MCF 10A (cell line): ENCODE data around the gene ALDH1A2. TPM values are rescaled to one million over a fixed set of nuclear protein-coding genes. Genes with fewer than 3 reads are reported as not detected.
"Not testable (repeated sequence)": the region's sequence is repeated elsewhere in the genome, so short reads cannot be mapped to it uniquely, and the experiment has no call there.

Source experiments
- BruUV-seq: library from RNA; stranded (reverse); fragments of 400-500 nt; replicated peaks from 2 replicates; lab custom pipeline; 2021; lab: Mats Ljungman, UMichigan
- CTCF ChIA-PET: fragments of 300-600 bp; sonication (Branson Sonifier 250); formaldehyde crosslinking; extraction: SDS; loops from one replicate; lab custom pipeline; 2021; ENCODE audit warnings: antibody characterized with exemption, inconsistent platforms; lab: Yijun Ruan, JAX
- POLR2A ChIA-PET: fragments of 300-600, 350-650 bp; sonication (Branson Sonifier 250); formaldehyde crosslinking; extraction: SDS; loops from one replicate; lab custom pipeline; 2020; ENCODE audit warnings: antibody characterized with exemption, inconsistent platforms; lab: Yijun Ruan, JAX
- DNase-seq: peaks from one replicate; pipeline ENCODE4 v3.0.0-alpha.2; 2018; ENCODE audit not compliant: unreplicated experiment
- H3K27ac Mint-ChIP-seq: one replicate; pipeline ENCODE4 v1.8.0; 2022; ENCODE audit warnings: mild to moderate bottlenecking, low read depth, mixed read lengths; ENCODE audit not compliant: unreplicated experiment
- H3K27me3 Mint-ChIP-seq: one replicate; pipeline ENCODE4 v1.8.0; 2022; ENCODE audit warnings: mixed read lengths; ENCODE audit not compliant: insufficient read depth, unreplicated experiment
- H3K36me3 Mint-ChIP-seq: one replicate; pipeline ENCODE4 v1.8.0; 2022; ENCODE audit warnings: mild to moderate bottlenecking, moderate library complexity, mixed read lengths; ENCODE audit not compliant: insufficient read depth, unreplicated experiment
- H3K4me1 Mint-ChIP-seq: one replicate; pipeline ENCODE4 v1.8.0; 2022; ENCODE audit warnings: mixed read lengths; ENCODE audit not compliant: insufficient read depth, unreplicated experiment
- H3K4me3 Mint-ChIP-seq: one replicate; pipeline ENCODE4 v1.8.0; 2022; ENCODE audit warnings: mild to moderate bottlenecking, moderate library complexity, mixed read lengths; ENCODE audit not compliant: unreplicated experiment
- H3K9me3 Mint-ChIP-seq: one replicate; pipeline ENCODE4 v1.8.0; 2022; ENCODE audit warnings: mixed read lengths; ENCODE audit not compliant: unreplicated experiment
- CTCF ChIP-seq: fragments of 200-600 bp; IDR thresholded peaks from one replicate; pipeline ENCODE4 v1.8.0; 2022; ENCODE audit warnings: antibody characterized with exemption, mild to moderate bottlenecking; ENCODE audit not compliant: unreplicated experiment
- intact Hi-C: fragments of 100-400 bp; cut with micrococcal nuclease; formaldehyde crosslinking; loops from 2 replicates; pipeline ENCODE4 v1.14.1; 2022
- total RNA-seq: library from RNA; stranded (reverse); gene quantifications from 2 replicates; pipeline ENCODE4 v1.2.3, GENCODE V29; 2022

ALDH1A2 gene
- total RNA-seq, 1 experiment from 2014 or later, result 1.2 TPM

DNA sequence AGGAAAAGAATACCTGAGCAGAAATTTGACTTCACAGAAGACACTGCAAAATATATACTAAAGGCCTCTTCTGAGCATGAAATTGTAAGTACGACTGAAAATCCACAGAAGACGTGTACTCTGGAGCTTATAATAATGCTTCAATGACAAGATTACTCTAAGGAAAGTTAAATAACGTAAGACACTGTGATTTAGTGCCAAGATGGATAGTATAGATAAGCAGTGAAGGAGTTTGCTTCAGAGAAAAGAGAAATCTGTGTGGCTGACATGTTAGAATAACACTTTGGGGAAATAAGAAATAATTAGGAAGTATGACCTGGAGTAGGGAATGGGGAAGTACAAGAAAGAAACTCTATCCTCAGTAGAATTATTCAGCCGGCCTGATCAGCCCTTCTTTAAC is 28.9 kb downstream of the ALDH1A2 start:
- Mint-ChIP-seq H3K27me3 (no peaks in the 10 kb centered on the region), H3K27ac (no peak overlapping the region), H3K9me3 (no peaks in the 10 kb centered on the region), H3K4me1 (peaks cover 29% of the 10 kb centered on the region), H3K36me3 (no peaks in the 10 kb centered on the region), H3K4me3 (no peak overlapping the region)
- POLR2A ChIA-PET, result no interaction called here
- no peak for DNase-seq
- intact Hi-C loops, result no loop called here
- no peak for TF ChIP-seq CTCF
- CTCF ChIA-PET, result interaction anchor here (0.7 to 1.0 kb wide), 3 partner anchors 30 to 224 kb away, joined by 3 to 4 read pairs (median 3); no protein-coding TSS in a partner anchor
- BruUV-seq, result no TSS peak

- H3K4me1 Mint-ChIP-seq, DNase-seq, intact Hi-C loops, CTCF ChIA-PET, H3K4me3 Mint-ChIP-seq, H3K27ac Mint-ChIP-seq, H3K27me3 Mint-ChIP-seq, H3K36me3 Mint-ChIP-seq, POLR2A ChIA-PET, BruUV-seq: not testable (repeated sequence)
- H3K9me3 Mint-ChIP-seq, result peaks cover 33% of the 10 kb centered on the region
These were observed 37.1 kb downstream of the ALDH1A2 start for GRCh38 chr15:58028392-58028791.

- no peak overlapping the region for H3K4me3 Mint-ChIP-seq
- H3K36me3 Mint-ChIP-seq, result no peaks in the 10 kb centered on the region
- CTCF ChIA-PET, result no interaction called here
- H3K27ac Mint-ChIP-seq, result no peak overlapping the region
- no TSS peak for BruUV-seq
- H3K4me1 Mint-ChIP-seq, result no peaks in the 10 kb centered on the region
- no peak for TF ChIP-seq CTCF
- no peaks in the 10 kb centered on the region for H3K27me3 Mint-ChIP-seq
- DNase-seq, result no peak
- intact Hi-C loops, result no loop called here
- POLR2A ChIA-PET, result interaction anchor here (0.6 to 1.2 kb wide), 2 partner anchors 9 to 15 kb away, joined by 3 read pairs; no protein-coding TSS in a partner anchor
- H3K9me3 Mint-ChIP-seq, result peaks cover 33% of the 10 kb centered on the region
These were observed 39.0 kb downstream of the ALDH1A2 start for GRCh38 chr15:58026552-58026951.

GRCh38 chr15:58026051-58026450 is 39.5 kb downstream of the ALDH1A2 start:
- H3K27me3 Mint-ChIP-seq, result no peaks in the 10 kb centered on the region
- intact Hi-C loops, result no loop called here
- no peaks in the 10 kb centered on the region for H3K4me1 Mint-ChIP-seq
- ChIA-PET POLR2A (interaction anchor here (0.6 kb wide), 1 partner anchor 14 kb away, joined by 3 read pairs; no protein-coding TSS in a partner anchor), CTCF (no interaction called here)
- H3K36me3 Mint-ChIP-seq, result no peaks in the 10 kb centered on the region
- H3K27ac Mint-ChIP-seq, result no peak overlapping the region
- no TSS peak for BruUV-seq
- H3K9me3 Mint-ChIP-seq, result peaks cover 33% of the 10 kb centered on the region
- no peak overlapping the region for H3K4me3 Mint-ChIP-seq
- no peak for TF ChIP-seq CTCF
- DNase-seq, result no peak
